IPS-18a (cell line): Measurements from ENCODE around the gene CMTM2.

ENCODE experiments used
- H3K27ac ChIP-seq: one replicate; pipeline ENCODE4 v1.5.1; 2013; ENCODE audit warnings: low read length
- H3K27me3 ChIP-seq: one replicate; pipeline ENCODE4 v1.6.1; 2013; ENCODE audit warnings: mild to moderate bottlenecking, low read length; ENCODE audit not compliant: control insufficient read depth, insufficient read depth
- H3K36me3 ChIP-seq: one replicate; pipeline ENCODE4 v1.6.1; 2013; ENCODE audit warnings: low read depth, low read length; ENCODE audit not compliant: control insufficient read depth
- H3K4me1 ChIP-seq: one replicate; pipeline ENCODE4 v1.6.1; 2013; ENCODE audit warnings: low read depth, low read length; ENCODE audit not compliant: control insufficient read depth
- H3K4me3 ChIP-seq: one replicate; pipeline ENCODE4 v1.5.1; 2013; ENCODE audit warnings: low read length
- H3K9ac ChIP-seq: one replicate; pipeline ENCODE4 v1.6.1; 2013; ENCODE audit warnings: mild to moderate bottlenecking, low read length, moderate library complexity
- H3K9me3 ChIP-seq: one replicate; pipeline ENCODE4 v1.6.1; 2013; ENCODE audit warnings: low read depth, low read length; ENCODE audit not compliant: control insufficient read depth

CMTM2 gene

GRCh38 chr16:66578651-66579531, at the start of gene CMTM2:
Gene CMTM2, plus strand, starts transcription at chr16:66579463. Its CDS starts 145 bp downstream, at chr16:66579608.
- peaks cover 14% of the 10 kb centered on the region for H3K4me1 ChIP-seq
- no peak within 1 kb of the TSS for H3K4me3 ChIP-seq
- H3K27ac ChIP-seq = no peak within 1 kb of the TSS
- H3K9me3 ChIP-seq = no peaks in the 10 kb centered on the region
- no peak within 1 kb of the TSS for H3K9ac ChIP-seq
- peaks cover 5% of the 10 kb centered on the region for H3K27me3 ChIP-seq
- no peaks in the 10 kb centered on the region for H3K36me3 ChIP-seq

GRCh38 chr16:66529475-66529874, 49.8 kb upstream of the CMTM2 start:
- Histone ChIP-seq H3K9me3 (no peaks in the 10 kb centered on the region), H3K27ac (no peak overlapping the region), H3K4me3 (no peak overlapping the region), H3K36me3 (no peaks in the 10 kb centered on the region), H3K9ac (no peak overlapping the region), H3K27me3 (no peaks in the 10 kb centered on the region), H3K4me1 (no peaks in the 10 kb centered on the region)

GRCh38 chr16:66534376-66534799, 44.9 kb upstream of the CMTM2 start:
- no peaks in the 10 kb centered on the region for H3K27me3 ChIP-seq
- H3K9me3 ChIP-seq = no peaks in the 10 kb centered on the region
- no peak overlapping the region for H3K9ac ChIP-seq
- H3K4me3 ChIP-seq = no peak overlapping the region
- no peak overlapping the region for H3K27ac ChIP-seq
- H3K36me3 ChIP-seq = no peaks in the 10 kb centered on the region
- H3K4me1 ChIP-seq = no peaks in the 10 kb centered on the region

GRCh38 chr16:66536525-66536924, 42.7 kb upstream of the CMTM2 start:
- Histone ChIP-seq H3K4me3 (no peak overlapping the region), H3K36me3 (no peaks in the 10 kb centered on the region), H3K9ac (no peak overlapping the region), H3K4me1 (no peaks in the 10 kb centered on the region), H3K27ac (no peak overlapping the region), H3K27me3 (no peaks in the 10 kb centered on the region), H3K9me3 (no peaks in the 10 kb centered on the region)

- H3K9me3 ChIP-seq = no peaks in the 10 kb centered on the region
- H3K9ac ChIP-seq = no peak overlapping the region
Measured at GRCh38 chr16:66537236-66537635, 42.0 kb upstream of the CMTM2 start.

GRCh38 chr16:66538910-66539309, 40.4 kb upstream of the CMTM2 start:
- Histone ChIP-seq H3K9ac (no peak overlapping the region), H3K36me3 (no peaks in the 10 kb centered on the region), H3K4me1 (peaks cover 9% of the 10 kb centered on the region)

More at GRCh38 chr16:66537236-66537635, 42.0 kb upstream of the CMTM2 start:
- no peaks in the 10 kb centered on the region for H3K36me3 ChIP-seq
- no peak overlapping the region for H3K4me3 ChIP-seq
- H3K4me1 ChIP-seq = peaks cover 7% of the 10 kb centered on the region
- no peak overlapping the region for H3K27ac ChIP-seq
- H3K27me3 ChIP-seq = no peaks in the 10 kb centered on the region

GRCh38 chr16:66539623-66540469, 39.4 kb upstream of the CMTM2 start:
- no peak overlapping the region for H3K9ac ChIP-seq
- no peaks in the 10 kb centered on the region for H3K27me3 ChIP-seq
- H3K9me3 ChIP-seq = no peaks in the 10 kb centered on the region
- peaks cover 9% of the 10 kb centered on the region for H3K4me1 ChIP-seq
- H3K27ac ChIP-seq = no peak overlapping the region
- no peaks in the 10 kb centered on the region for H3K36me3 ChIP-seq
- no peak overlapping the region for H3K4me3 ChIP-seq

More at GRCh38 chr16:66538910-66539309, 40.4 kb upstream of the CMTM2 start:
- no peak overlapping the region for H3K27ac ChIP-seq
- H3K27me3 ChIP-seq = no peaks in the 10 kb centered on the region
- no peak overlapping the region for H3K4me3 ChIP-seq
- H3K9me3 ChIP-seq = no peaks in the 10 kb centered on the region

GRCh38 chr16:66541388-66542355, 37.6 kb upstream of the CMTM2 start:
- no peak overlapping the region for H3K9ac ChIP-seq
- H3K36me3 ChIP-seq = no peaks in the 10 kb centered on the region
- H3K4me1 ChIP-seq = peaks cover 9% of the 10 kb centered on the region
- no peak overlapping the region for H3K4me3 ChIP-seq
- no peaks in the 10 kb centered on the region for H3K9me3 ChIP-seq
- H3K27ac ChIP-seq = no peak overlapping the region
- H3K27me3 ChIP-seq = no peaks in the 10 kb centered on the region

- Histone ChIP-seq H3K9me3 (no peaks in the 10 kb centered on the region), H3K4me3 (no peak overlapping the region), H3K4me1 (peaks cover 9% of the 10 kb centered on the region), H3K36me3 (no peaks in the 10 kb centered on the region), H3K27me3 (no peaks in the 10 kb centered on the region), H3K27ac (no peak overlapping the region), H3K9ac (no peak overlapping the region)
Measured at GRCh38 chr16:66542396-66542795, 36.9 kb upstream of the CMTM2 start.

- no peaks in the 10 kb centered on the region for H3K27me3 ChIP-seq
- H3K9ac ChIP-seq = no peak overlapping the region
- H3K9me3 ChIP-seq = no peaks in the 10 kb centered on the region
- H3K27ac ChIP-seq = no peak overlapping the region
- H3K36me3 ChIP-seq = no peaks in the 10 kb centered on the region
- H3K4me3 ChIP-seq = no peak overlapping the region
- H3K4me1 ChIP-seq = peaks cover 9% of the 10 kb centered on the region
Measured at GRCh38 chr16:66543541-66543940, 35.7 kb upstream of the CMTM2 start.
